Hindlimb muscle (tissue), 1 donor: Measurements from ENCODE around the gene ANKRD6. TPM values are rescaled to one million over a fixed set of nuclear protein-coding genes. Genes with fewer than 3 reads are reported as not detected.
A peak's percentile ranks its signal among the peaks of the same experiment; 100 is the strongest.

Source experiments
- DNase-seq: peaks from one replicate; pipeline ENCODE4 v3.0.0-alpha.2; 2013
- polyA plus RNA-seq: library from polyadenylated mRNA; unstranded; fragments of 120-200 nt; gene quantifications from one replicate; pipeline ENCODE4 v1.2.1, GENCODE V29; 2013; ENCODE audit not compliant: insufficient read length

ANKRD6 gene
- polyA plus RNA-seq, 1 donor = 7.9 TPM

DNA sequence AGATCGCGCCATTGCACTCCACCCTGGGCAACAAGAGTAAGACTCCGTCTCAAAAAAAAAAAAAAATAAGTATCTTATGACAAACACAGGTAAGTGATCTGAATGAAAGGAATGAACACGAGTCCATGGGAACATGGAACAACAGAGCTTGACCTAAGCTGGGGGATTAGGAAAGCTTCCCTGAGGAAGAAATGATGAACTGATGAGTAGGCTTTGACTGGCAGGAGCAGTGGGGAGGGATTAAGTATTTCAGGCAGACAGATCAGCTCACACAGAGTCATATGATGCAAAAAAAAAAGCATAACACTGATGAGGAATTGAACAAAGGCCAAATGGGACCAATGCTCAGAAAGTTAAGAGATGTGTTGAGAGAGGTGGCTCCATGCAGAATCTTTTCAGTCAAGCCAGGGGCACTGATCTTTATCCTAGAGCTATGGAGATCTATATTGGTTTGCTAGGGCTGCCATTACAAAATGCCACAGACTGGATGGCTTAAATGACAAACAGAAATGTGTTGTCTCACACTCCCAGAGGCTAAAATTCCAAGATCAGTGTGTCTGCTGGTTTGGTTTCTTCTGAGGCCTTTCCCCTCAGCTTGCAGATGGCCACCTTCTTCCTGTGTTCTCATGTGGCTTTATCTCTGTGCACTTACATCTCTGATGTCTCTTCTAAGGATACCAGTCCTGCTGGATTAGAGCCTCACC lies 85.6 kb downstream of the ANKRD6 start:
- no peak for DNase-seq

DNA sequence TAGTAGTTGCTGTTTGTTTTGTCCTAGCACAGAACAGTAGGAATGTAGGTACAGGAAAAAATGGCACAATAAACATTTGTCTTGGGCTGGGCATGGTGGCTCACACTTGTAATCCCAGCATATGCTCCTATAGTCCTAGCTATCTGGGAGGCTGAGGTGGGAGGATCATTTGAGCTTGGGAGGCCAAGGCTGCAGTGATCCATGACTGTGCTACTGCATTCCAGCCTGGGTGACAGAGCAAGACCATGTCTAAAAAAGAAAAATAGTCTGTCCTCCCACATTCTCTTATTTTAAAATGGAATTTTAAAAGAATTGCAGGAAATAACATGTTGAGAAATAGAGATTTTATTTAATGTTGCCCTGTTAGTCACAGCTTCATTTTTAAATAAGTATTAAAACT lies 87.8 kb downstream of the ANKRD6 start:
- DNase-seq = no peak

DNA sequence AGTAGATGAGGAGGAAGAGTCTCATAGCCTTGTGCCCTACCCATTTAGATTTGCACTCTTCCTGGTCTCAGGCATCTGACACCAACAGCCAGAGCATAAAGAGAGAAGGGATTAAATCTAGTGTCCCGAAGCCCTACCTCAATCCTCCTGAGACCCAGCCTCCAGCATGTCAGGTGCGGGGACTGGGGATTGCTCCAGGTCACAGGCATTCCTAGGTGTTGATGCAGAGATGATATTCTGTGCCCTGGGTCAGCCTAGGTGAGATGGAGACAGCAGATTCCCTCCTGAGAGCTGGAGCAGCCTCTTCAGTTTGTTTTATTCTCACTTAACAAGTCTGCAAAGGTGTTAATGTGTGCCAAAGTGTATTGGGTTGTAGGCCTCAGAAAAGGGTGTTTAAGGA lies 89.8 kb downstream of the ANKRD6 start:
- DNase-seq = no peak

DNA sequence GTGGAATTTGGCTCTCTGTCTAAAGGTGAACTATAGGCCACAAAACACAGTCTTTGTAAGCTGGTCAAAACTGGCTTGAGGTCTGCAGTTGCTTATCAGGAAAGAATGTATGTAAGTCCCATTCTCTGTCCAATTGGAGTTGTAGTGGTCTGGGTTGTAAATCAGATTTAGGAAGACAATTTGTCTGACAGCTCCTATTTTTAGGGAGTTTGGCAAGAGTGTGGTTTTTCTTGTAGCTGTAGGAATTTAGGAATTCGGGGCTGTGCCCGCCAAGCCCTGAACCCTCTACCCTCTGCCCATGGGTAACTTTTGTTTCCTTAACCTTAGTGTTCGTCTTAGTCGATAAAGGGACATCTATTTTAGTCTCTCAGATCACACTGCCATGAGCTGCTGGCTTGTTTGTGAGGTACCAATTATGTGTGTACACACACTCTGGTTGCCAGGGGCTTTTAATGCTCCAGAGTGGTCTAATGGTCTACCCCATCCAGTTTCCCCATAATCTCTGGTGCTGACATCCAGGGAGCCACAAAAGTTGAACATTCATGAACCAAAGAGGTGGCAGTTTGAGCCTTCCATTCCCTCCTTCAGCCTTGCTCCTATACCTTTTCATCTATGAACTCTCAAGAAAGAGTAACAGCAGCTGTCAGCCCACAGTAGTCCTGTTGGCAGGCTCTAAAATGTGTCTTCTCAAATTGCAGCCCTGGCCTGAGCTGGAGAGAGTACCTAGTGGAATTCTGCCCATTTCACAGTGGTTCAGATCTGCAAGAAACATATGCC lies 93.0 kb downstream of the ANKRD6 start:
- no peak for DNase-seq

DNA sequence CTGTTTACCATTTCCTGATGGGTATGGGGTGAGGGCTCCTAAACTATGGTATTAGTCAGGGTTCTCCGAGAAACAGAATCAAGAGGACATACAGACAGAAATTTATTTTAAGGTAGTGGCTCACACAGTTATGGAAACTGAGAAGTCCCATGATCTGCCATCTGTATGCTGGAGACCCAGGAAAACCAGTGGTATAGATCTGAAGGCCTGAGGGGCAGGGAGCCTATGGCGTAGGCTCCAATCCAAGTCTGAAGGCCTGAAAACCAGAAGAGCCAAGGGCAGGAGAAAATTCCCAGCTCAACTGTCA lies 93.6 kb downstream of the ANKRD6 start:
- DNase-seq = no peak

DNA sequence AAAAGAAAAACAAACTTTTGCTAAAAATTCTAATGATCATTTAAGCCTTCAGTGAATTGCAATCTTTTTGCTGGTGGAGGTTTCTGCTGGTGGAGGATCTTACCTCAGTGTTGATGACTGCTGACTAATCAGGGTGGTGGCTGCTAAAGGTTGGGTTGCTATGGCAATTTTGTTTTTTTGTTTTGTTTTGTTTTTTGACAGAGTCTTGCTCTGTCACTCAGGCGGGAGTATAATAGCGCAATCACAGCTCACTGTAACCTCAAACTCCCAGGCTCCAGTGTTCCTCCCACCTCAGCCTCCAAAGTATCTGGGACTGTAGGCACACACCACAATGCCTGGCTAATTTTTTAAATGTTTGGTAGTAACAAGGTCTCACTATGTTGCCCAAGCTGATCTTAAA lies 94.7 kb downstream of the ANKRD6 start:
- DNase-seq = no peak

DNA sequence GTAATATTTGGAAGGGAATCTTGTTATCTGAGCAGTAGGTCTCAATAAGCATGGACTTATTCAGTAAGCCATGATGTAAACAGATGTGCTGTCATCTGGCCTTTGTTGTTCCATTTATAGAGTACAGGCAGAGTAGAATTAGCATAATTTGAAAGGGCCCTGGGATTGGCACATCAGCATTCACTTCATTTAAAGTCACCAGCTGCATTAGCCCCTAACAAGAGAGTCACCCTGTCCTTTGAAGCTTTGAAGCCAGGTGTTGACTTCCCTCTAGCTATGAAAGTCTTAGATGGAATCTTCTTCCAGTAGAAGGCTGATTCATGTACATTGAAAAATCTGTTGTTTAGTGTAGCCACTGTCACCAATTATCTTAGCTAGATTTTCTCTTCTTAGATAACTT lies 95.9 kb downstream of the ANKRD6 start:
- DNase-seq = no peak

DNA sequence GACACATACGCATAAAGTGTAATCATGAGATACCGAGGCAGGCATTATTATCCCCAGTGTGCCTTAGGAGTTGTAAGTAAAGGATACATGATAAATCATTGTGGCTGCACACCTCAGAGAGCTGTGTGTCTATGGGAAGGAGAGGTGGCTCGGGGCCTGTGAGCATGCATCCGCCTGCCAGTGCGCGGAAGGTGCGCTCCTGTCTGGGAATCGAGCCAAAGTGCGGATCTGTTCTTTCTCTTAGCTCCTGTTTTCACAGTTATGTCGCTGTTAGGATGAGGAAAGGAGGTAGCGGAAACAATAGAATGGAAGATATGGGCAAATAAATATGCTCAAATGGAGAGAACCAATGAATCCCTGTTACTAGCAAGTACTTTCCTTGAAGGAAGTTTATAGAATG lies 98.0 kb downstream of the ANKRD6 start:
- no peak for DNase-seq

DNA sequence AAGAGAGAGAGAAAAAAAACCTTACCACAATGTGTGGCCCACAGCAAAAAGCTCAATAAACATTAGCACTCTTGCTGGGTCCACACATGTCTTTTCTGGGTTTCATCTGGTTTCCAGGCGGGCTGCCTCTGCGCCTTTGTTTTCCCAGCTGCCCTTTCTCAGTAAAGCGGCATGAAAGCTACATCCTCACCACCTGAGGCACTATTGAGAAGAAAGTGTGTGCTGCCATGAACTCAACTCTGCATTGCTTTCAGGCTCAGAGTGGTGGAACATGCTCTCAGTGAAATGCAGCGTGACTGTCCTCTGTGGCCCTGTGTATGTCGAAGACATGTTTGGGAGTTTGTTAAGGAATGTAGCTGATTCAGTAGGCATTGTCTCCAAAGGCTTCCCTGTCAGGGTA lies 103.3 kb downstream of the ANKRD6 start:
- DNase-seq = no peak

DNA sequence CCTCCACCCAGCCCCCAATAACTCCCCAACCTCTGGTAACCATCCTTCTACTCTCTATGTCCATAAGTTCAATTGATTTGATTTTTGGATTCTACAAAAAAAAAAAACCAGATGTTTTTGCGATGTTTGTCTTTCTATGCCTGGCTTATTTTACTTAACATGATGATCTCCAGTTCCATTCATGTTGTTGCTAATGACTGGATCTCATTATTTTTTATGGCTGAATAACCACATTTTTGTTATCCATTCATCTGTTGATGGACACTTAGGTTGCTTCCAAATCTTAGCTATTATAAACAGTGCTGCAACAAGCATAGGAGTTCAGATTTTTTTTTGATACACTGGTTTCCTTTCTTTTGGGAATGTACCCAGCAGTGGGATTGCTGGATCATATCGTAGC lies 106.8 kb downstream of the ANKRD6 start:
- DNase-seq = no peak

DNA sequence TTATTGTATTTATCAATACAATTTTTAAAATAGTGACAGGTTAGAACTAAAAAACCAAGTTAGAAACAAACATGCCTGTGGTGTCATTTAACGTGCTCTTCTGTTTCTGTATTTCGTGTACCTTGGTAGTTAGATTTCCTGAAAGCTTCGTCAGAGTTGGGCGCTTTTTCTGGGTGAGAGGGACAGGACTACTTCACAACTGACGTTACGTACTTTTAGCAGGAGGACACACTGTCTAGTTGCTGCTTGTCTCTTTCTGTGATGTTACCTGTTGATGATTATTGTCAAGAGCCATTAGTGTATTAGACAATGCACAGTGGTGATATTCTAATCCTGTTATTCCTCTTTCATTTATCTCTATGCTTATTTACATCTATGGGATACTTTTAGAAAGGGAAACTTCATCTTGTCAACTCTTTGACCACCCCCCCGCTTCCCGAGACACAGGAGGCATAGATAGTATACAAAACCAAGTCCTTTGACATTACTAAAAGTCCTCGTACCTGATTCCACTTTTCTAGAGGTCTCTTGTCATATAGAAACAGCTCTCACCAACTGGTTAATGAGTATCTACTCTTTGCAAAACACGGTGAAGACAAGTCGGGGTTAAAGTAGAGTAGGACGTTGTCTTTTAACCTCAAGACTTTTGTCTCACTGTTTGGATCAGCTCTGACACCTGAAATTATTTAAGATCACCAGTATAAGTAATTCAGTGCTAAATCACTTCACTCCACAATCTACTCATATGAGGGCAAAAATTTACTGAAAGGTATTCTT lies 109.3 kb downstream of the ANKRD6 start:
- DNase-seq = no peak

DNA sequence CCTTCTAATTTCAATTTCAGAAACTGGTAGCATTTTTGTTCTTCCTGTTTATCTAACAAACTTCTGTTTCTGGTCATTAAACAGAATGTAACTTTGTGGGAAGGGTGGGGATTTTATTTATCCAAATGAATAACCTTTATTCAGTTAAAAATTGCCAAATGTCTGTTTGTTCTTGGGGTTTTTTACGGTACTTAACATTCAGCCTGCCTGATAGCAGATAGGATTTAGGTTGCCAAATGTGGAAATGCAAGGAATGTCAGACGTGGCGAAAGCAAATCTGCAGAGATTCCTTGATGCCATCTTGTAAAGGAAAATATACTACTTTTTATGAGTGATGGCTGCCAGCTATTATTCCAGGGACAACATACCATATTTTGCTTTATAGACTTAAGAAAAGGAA lies 109.9 kb downstream of the ANKRD6 start:
- no peak for DNase-seq

DNA sequence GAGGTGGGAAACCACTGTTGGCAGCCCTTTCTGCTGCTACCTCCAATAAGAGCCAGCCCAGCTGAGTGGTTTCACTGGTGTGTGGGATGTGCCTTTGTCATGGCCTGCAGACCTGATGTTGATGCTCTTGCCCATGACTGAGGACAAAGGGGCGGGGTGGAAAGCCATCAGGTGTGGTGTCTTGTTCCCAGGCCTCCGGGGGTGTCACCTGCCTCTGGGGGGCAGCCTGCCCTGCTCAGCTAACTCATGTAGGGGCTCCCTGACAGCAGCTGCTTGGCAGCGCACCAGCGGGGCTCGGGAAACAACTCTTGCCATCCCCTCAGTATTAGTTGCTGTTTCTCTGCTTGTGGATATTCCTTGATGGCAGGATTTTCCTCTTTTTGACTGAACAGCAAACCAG lies 114.3 kb downstream of the ANKRD6 start:
- DNase-seq = no peak

DNA sequence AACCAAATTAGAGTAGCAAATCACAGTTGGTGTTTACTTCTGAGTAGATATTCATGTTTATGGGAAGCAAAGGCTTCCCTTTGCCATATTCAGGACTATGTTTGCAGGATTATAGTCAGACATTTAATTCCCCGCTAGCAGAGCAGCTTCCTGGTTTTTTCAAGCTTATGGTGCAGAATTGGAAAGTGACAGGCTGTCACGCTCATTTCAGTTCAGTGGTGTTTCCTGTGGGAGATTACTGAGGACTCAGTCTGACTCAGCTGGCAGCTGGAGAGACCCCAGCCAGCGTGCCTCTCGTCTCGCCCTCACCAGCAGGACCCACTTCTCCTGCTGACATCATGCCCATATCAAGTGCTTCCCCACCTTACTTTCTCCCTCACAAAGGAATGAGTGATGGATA lies 120.5 kb downstream of the ANKRD6 start:
- no peak for DNase-seq

DNA sequence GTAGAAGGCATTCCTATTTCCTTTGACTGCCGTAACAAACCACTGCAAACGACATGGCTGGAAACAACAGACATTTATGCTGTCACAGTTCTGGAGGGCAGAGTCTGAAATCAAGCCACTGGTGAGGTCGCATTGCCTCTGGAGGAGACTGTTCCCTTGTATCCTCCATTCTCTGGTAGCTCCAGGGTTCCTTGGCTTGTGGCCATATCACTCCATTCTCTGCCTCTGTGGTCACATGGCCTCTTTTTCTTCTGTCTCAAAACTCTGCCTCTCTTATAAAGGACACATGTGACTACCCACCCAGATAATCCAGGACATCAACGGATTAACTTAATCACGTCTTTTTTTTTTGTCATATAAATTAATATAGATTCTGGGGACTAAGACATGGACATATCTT lies 121.2 kb downstream of the ANKRD6 start:
- DNase-seq = no peak

DNA sequence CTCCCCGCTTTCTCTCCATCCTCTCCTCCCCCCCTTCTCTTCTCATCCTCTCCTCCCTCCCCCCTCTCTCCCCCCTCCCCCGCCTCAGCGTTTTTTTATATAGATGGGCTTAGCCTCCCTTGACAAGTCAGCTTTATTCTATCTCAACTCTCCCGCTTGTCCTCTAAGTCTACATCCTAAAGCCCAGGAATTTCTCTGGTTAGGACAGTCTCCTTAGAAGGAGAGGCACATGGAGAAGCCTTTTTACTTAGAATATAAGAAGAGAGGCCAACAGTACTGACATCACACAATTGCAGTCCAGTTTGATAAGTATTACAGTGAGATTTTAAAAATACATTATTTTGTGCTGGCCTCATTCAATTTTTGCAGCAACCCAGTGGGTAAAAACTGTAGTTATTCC lies 122.1 kb downstream of the ANKRD6 start:
- no peak for DNase-seq

DNA sequence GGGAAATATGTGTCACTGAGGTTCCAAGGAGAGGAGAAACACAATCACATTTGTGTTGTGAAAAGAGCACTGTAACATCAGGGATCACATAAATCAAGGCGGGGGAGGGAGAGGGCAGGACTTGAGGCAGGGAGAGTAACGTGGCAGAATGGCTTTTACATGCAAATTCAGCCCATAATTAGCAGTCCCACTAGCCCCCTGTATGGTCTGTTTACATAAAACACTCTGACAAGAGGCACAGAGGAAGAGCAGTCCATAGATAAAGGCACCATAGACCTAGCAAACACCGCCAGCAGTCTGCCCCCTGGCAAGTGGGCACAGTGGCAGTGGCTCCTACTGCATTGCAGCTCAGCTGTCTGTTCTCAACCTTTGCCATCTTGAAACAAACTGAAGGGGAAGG lies 122.9 kb downstream of the ANKRD6 start:
- no peak for DNase-seq

DNA sequence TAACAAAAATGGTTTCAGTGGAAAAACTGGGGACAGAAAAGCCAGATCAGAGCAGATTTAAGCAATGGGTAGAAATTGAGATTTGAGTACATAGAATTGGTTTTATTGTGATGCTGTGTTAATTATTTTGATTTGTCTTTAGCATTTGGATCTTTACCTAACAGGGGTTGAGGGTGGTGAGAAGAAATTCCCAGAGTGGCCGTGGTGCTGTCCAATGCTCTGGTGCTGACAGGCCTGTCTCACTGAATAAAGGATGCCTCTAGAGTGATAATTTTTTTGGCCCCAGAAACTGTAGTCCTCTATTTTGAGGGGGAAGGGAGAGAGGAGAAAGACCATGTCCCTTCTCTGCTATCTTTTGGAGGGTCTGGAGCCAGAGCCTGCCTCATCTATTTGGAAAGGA lies 126.5 kb downstream of the ANKRD6 start:
- DNase-seq = no peak

DNA sequence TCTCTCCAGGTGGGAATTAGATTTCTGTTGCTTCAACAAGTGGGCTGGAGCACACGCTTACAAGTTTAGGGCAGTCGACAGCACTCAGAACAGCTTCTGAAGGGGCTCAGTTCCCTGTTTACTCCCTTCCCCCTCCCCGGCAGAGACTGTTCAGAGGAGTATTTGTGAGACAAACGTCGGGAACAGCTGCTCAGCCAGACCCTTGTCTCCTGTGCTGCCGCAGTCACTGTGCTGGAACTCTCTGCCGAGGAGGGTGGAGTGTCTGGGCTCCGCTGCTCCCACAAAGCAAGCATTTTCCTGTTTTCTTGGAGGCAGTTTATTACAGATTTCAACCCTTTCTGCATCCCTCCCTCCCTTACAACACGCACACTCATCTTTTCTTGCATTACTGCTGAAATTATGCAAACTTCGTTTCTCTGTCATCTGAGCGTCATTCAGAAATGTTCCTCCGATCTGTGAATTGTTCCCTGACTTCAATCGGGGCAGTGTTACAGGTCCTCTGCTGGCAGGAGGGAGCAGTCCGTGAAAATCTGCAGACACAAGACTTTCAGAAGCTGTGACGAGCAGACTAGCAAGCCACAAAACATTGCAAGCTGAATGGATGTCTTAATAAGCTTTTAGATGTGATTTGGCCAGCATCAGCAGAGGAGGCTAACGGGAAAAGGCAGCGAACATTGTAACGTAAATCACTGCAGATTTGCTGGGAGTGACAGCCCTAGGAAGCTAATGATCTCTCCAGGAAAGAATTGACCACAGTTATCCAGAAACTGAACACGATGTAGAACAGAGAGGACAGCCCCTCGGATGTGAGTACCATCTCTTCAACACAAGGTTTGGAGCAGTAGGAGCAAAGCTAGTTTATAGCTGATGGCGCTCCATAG lies 129.4 kb downstream of the ANKRD6 start:
- DNase-seq = peak; percentile 34

DNA sequence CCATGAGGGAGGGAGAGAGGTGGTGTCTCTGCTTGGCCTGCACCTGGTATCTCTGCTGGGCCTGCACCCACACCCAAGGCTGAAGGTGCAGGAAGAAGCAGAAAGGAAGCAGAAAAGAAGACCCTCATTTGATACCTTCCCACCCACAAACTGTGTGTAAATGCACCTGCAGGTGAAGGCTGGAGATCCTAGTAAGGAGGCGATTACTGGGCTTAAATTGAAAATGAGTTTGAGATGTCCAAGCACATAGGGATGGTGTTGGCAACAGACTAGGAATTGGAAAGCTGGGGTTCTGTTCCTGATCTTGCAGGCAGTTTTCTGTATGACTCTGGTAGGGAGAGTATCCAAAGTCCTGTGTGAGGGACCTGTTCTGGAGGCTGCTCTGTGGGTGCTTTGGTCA lies 130.9 kb downstream of the ANKRD6 start:
- DNase-seq = no peak

DNA sequence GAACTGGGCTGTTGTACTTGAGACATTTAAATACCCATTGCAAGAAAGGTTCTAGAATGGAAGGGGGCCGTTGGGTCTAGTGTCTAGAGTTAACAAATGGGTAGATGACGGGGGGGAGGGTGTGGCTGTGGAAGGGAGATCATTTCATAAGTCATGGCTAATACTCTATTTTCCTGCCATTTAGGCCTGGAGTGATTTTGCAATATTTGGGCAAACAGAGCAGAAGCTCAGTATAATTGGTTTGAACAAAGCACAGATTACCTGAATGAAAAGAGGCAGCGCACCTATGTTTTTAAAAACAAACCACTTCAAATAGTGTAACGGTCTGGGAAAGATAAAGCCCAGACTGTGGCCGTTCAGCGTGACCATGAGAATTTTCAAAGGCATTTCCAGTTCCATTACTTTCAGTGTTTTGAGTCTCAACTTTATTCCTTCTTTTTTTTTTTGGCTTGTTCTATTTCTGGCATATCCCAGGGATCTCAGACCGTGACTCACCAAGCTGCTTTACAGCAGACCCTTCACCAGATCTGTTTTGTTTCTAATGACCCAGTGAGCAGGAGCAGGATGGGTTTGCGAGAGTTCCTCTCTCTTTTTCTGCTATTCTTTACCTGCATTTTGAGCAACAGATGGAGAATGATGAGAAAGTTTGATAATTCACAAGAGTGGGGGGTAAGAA lies 131.9 kb downstream of the ANKRD6 start:
- no peak for DNase-seq
